Measurements from ENCODE around the gene PCNT. TPM values are rescaled to one million over a fixed set of nuclear protein-coding genes. Genes with fewer than 3 reads are reported as not detected.

The PCNT gene
- total and polyA plus RNA-seq, 2 donors (not counting 1 experiment from before 2014, with no cell fraction given), result 20.3 to 58.1 TPM

DNA sequence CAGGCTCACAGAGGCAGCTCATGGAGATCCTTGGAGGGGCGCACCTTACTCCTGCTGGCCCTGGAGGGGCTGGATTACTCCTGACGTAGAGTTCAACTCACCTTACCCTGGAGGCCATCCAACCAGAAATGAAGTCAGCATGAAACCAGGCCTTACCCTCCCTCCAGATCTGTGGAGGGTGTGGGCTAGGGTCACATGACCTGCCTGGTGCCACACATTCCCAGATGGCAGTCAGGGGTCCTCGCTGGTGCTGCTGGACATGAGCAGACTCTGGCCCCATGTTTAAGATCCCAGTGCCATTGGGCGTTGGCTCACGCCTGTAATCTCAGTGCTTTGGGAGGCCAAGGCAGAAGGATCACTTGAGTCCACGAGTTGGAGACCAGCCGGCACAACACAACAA is 4.8 kb upstream of the PCNT start:
- no peak for ATAC-seq (ENCODE audit: low read depth)
- Histone ChIP-seq H3K27ac (ENCODE audit: low read length in 2 of 2) (no peak overlapping the region), H3K4me2 (replicated peaks; ENCODE audit: low read depth, low read length, poor library complexity, severe bottlenecking) (no peak overlapping the region), H3K4me3 (ENCODE audit: control extremely low read depth in 1 of 5, extremely low read depth in 1 of 5, insufficient read depth in 1 of 5, low read depth in 2 of 5, low read length in 4 of 5) (no peak overlapping the region), H2AFZ (ENCODE audit: insufficient read depth, low read depth, low read length, poor library complexity, severe bottlenecking) (no peak overlapping the region), H3K4me1 (ENCODE audit: control insufficient read depth in 2 of 2, insufficient read depth in 2 of 2, low read length in 2 of 2) (peaks cover 11 to 18% of the 10 kb centered on the region in 2 donors), H3K9me3 (ENCODE audit: control extremely low read depth in 1 of 3, control insufficient read depth in 2 of 3, insufficient read depth in 1 of 3, low read length in 2 of 3) (no peaks in the 10 kb centered on the region), H3K79me2 (ENCODE audit: control insufficient read depth, insufficient read depth, low read length) (peaks cover 26% of the 10 kb centered on the region), H3K27me3 (replicated peaks in 1 of 4; ENCODE audit: control extremely low read depth in 1 of 4, control insufficient read depth in 3 of 4, insufficient read depth in 4 of 4, low read length in 3 of 4) (peaks cover 0 to 3% (median 0%) of the 10 kb centered on the region in 4 experiments), H3K36me3 (replicated peaks in 1 of 2; ENCODE audit: control extremely low read depth in 1 of 2, control insufficient read depth in 1 of 2, extremely low read depth in 1 of 2, insufficient read depth in 2 of 2, low read length in 1 of 2) (no peaks in the 10 kb centered on the region), H3K9ac (ENCODE audit: low read length) (no peak overlapping the region), H4K20me1 (ENCODE audit: control insufficient read depth, insufficient read depth, low read length, poor library complexity, severe bottlenecking) (no peaks in the 10 kb centered on the region)
- TF ChIP-seq, protein P1, sequence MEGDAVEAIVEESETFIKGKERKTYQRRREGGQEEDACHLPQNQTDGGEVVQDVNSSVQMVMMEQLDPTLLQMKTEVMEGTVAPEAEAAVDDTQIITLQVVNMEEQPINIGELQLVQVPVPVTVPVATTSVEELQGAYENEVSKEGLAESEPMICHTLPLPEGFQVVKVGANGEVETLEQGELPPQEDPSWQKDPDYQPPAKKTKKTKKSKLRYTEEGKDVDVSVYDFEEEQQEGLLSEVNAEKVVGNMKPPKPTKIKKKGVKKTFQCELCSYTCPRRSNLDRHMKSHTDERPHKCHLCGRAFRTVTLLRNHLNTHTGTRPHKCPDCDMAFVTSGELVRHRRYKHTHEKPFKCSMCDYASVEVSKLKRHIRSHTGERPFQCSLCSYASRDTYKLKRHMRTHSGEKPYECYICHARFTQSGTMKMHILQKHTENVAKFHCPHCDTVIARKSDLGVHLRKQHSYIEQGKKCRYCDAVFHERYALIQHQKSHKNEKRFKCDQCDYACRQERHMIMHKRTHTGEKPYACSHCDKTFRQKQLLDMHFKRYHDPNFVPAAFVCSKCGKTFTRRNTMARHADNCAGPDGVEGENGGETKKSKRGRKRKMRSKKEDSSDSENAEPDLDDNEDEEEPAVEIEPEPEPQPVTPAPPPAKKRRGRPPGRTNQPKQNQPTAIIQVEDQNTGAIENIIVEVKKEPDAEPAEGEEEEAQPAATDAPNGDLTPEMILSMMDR (IDR thresholded peaks at IDR 0.05), result no peak
- TF ChIP-seq EZH2 (IDR thresholded peaks at IDR 0.05; ENCODE audit: borderline replicate concordance, insufficient read depth, low read depth, low read length, poor library complexity, severe bottlenecking), result no peak
- ChIA-PET POLR2A (no interaction called here), CTCF (no interaction called here)
- no peak overlapping the region for H3K4me3 Mint-ChIP-seq
- H3K9me3 Mint-ChIP-seq (ENCODE audit: insufficient read depth), result no peaks in the 10 kb centered on the region
- intact Hi-C loops (cut with micrococcal nuclease), result no loop called here
- no peaks in the 10 kb centered on the region for H3K27me3 Mint-ChIP-seq
- no peak overlapping the region for H3K27ac Mint-ChIP-seq
- peaks cover 20% of the 10 kb centered on the region for H3K4me1 Mint-ChIP-seq
- 98% methylated on average over 5 of the region's 7 CpGs for WGBS (ENCODE audit: insufficient coverage)
- no peak for DNase-seq

DNA sequence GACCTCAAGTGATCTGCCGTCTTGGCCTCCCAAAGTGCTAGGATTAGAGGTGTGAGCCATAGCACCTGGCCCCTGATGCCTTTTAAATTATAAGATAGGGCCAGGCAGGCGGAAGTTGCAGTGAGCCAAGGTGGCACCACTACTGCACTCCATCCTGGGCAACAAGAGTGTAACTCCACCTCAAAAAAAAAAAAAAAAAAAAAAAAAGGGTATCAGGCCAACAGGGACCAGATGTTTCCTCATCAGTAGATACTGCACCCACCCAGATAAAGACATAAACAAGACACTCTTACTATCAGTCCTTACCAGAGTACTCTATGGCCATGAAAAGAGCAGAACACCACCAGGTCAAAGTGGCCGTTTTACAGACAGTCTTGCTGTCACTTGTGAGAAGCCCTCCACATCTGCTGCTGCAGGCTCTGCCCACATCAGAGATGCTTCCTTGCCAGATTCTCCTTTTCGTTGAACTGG is 3.6 kb upstream of the PCNT start:
- 8% methylated on average over 1 of the region's 4 CpGs for WGBS (ENCODE audit: insufficient coverage)
- no peak for DNase-seq
- Mint-ChIP-seq H3K9me3 (ENCODE audit: insufficient read depth) (no peaks in the 10 kb centered on the region), H3K4me3 (no peak overlapping the region), H3K27me3 (no peaks in the 10 kb centered on the region), H3K27ac (no peak overlapping the region), H3K4me1 (peaks cover 21% of the 10 kb centered on the region)
- POLR2A ChIA-PET, result no interaction called here
- Histone ChIP-seq H2AFZ (ENCODE audit: insufficient read depth, low read depth, low read length, poor library complexity, severe bottlenecking) (no peak overlapping the region), H3K4me1 (ENCODE audit: control insufficient read depth in 2 of 2, insufficient read depth in 2 of 2, low read length in 2 of 2) (peaks cover 12 to 21% of the 10 kb centered on the region in 2 donors), H3K4me2 (replicated peaks; ENCODE audit: low read depth, low read length, poor library complexity, severe bottlenecking) (no peak overlapping the region), H3K4me3 (ENCODE audit: control extremely low read depth in 1 of 5, extremely low read depth in 1 of 5, insufficient read depth in 1 of 5, low read depth in 2 of 5, low read length in 4 of 5) (no peak overlapping the region), H3K36me3 (replicated peaks in 1 of 2; ENCODE audit: control extremely low read depth in 1 of 2, control insufficient read depth in 1 of 2, extremely low read depth in 1 of 2, insufficient read depth in 2 of 2, low read length in 1 of 2) (no peaks in the 10 kb centered on the region), H3K9me3 (ENCODE audit: control extremely low read depth in 1 of 3, control insufficient read depth in 2 of 3, insufficient read depth in 1 of 3, low read length in 2 of 3) (no peaks in the 10 kb centered on the region), H3K79me2 (ENCODE audit: control insufficient read depth, insufficient read depth, low read length) (peaks cover 28% of the 10 kb centered on the region), H3K27me3 (replicated peaks in 1 of 4; ENCODE audit: control extremely low read depth in 1 of 4, control insufficient read depth in 3 of 4, insufficient read depth in 4 of 4, low read length in 3 of 4) (peaks cover 0 to 3% (median 0%) of the 10 kb centered on the region in 4 experiments), H3K9ac (ENCODE audit: low read length) (no peak overlapping the region), H4K20me1 (ENCODE audit: control insufficient read depth, insufficient read depth, low read length, poor library complexity, severe bottlenecking) (no peaks in the 10 kb centered on the region), H3K27ac (ENCODE audit: low read length in 2 of 2) (no peak overlapping the region)
- no peak for TF ChIP-seq EZH2 (IDR thresholded peaks at IDR 0.05; ENCODE audit: borderline replicate concordance, insufficient read depth, low read depth, low read length, poor library complexity, severe bottlenecking)
- TF ChIP-seq, protein P1 (IDR thresholded peaks at IDR 0.05), result no peak
- CTCF ChIA-PET, result no interaction called here
- no peak for ATAC-seq (ENCODE audit: low read depth)
- intact Hi-C loops (cut with micrococcal nuclease), result no loop called here

All from B cell (primary cell).